Measurements from ENCODE around the gene CASR. TPM values are rescaled to one million over a fixed set of nuclear protein-coding genes. Genes with fewer than 3 reads are reported as not detected.

CASR gene, protein sequence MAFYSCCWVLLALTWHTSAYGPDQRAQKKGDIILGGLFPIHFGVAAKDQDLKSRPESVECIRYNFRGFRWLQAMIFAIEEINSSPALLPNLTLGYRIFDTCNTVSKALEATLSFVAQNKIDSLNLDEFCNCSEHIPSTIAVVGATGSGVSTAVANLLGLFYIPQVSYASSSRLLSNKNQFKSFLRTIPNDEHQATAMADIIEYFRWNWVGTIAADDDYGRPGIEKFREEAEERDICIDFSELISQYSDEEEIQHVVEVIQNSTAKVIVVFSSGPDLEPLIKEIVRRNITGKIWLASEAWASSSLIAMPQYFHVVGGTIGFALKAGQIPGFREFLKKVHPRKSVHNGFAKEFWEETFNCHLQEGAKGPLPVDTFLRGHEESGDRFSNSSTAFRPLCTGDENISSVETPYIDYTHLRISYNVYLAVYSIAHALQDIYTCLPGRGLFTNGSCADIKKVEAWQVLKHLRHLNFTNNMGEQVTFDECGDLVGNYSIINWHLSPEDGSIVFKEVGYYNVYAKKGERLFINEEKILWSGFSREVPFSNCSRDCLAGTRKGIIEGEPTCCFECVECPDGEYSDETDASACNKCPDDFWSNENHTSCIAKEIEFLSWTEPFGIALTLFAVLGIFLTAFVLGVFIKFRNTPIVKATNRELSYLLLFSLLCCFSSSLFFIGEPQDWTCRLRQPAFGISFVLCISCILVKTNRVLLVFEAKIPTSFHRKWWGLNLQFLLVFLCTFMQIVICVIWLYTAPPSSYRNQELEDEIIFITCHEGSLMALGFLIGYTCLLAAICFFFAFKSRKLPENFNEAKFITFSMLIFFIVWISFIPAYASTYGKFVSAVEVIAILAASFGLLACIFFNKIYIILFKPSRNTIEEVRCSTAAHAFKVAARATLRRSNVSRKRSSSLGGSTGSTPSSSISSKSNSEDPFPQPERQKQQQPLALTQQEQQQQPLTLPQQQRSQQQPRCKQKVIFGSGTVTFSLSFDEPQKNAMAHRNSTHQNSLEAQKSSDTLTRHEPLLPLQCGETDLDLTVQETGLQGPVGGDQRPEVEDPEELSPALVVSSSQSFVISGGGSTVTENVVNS
- total RNA-seq: not detected in 2 replicates

DNA sequence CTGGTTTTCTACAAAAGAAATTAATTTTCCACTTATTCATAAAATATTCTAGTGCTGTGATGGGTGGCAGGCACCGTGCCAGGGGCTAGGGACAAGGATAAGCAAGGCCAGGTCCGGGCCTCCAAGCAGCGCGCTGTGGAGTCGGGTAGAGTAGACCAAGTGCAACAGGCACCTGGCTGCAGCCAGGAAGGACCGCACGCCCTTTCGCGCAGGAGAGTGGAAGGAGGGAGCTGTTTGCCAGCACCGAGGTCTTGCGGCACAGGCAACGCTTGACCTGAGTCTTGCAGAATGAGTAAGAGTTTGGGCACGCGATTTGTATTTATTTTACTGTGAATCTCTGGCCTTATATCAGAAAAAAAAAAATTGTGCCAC, at the start of gene CASR:
Gene CASR, plus strand, starts transcription at position 148 of the 372 bp plus-strand sequence. CDS start 70,522 bp downstream, outside the sequence.

DNA sequence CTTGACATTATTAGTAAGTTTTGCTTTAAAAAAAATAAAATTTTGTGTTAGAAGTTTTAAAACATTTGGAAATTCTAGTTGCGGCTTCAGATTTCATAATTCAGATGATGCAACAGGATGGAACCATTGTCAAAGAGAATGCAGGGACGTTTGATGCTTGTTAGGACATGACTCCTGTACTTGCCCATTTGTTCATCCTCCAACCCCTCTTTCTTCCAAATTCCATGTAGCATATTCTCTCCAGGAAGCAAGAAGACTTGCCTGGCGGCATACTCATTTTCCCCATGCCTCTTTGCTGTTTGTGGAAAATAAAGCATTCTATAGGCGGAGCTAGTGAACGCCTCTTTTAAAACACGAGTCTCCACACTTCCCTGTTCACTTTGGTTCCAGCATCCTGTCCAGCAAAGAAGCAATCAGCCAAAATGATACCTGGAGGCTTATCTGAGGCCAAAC, 141.4 kb downstream of the CASR start, which contains the start of gene CSTA:
Gene CSTA, plus strand, starts transcription at position 378 of the 453 bp plus-strand sequence. Its CDS starts 45 bp downstream, at position 423.

Other genes with a start within 250 kb of the CASR start
- not detected in 2 replicates for gene ILDR1, start 161.4 kb upstream of the CASR start, total RNA-seq
- not detected in 2 replicates for gene CD86, start 128.3 kb upstream of the CASR start, total RNA-seq
- not detected in 2 replicates for gene CSTA, start 141.6 kb downstream of the CASR start, total RNA-seq
- gene MIX23, start 199.6 kb downstream of the CASR start, total RNA-seq: 14.3 and 39.7 TPM in 2 replicates
- 5.1 and 8.2 TPM in 2 replicates for gene FAM162A, start 200.5 kb downstream of the CASR start, total RNA-seq
- 3.7 and 4.7 TPM in 2 replicates for gene WDR5B, start 232.4 kb downstream of the CASR start, total RNA-seq

Measured in dermis lymphatic vessel endothelial cell (primary cell).